HG03159 (cell line): ENCODE measurements around the gene CAMK1G.

ENCODE experiments used
- ATAC-seq: cut with Tn5 transposase; IDR thresholded peaks from one replicate; pipeline ENCODE4 v1.9.1; 2021; ENCODE audit warnings: mild to moderate bottlenecking, moderate library complexity; ENCODE audit not compliant: unreplicated experiment

CAMK1G gene

GRCh38 chr1:209633335-209633997, 50.0 kb downstream of the CAMK1G start:
- ATAC-seq, result no peak

- ATAC-seq, result no peak
Observed at GRCh38 chr1:209634005-209634737, 50.7 kb downstream of the CAMK1G start.

- ATAC-seq, result no peak
Observed at GRCh38 chr1:209635850-209636249, 52.3 kb downstream of the CAMK1G start.

- ATAC-seq, result no peak
Observed at GRCh38 chr1:209641832-209642172, 58.3 kb downstream of the CAMK1G start.

GRCh38 chr1:209642816-209643215, 59.3 kb downstream of the CAMK1G start:
- no peak for ATAC-seq

GRCh38 chr1:209643285-209644020, 59.9 kb downstream of the CAMK1G start:
- ATAC-seq, result no peak

GRCh38 chr1:209645574-209646452, 62.3 kb downstream of the CAMK1G start:
- ATAC-seq, result no peak

GRCh38 chr1:209646558-209646957, 63.0 kb downstream of the CAMK1G start:
- no peak for ATAC-seq

- ATAC-seq, result no peak
Observed at GRCh38 chr1:209647156-209647555, 63.6 kb downstream of the CAMK1G start.

- ATAC-seq, result no peak
Observed at GRCh38 chr1:209648346-209648745, 64.8 kb downstream of the CAMK1G start.

- ATAC-seq, result no peak
Observed at GRCh38 chr1:209648931-209649776, 65.6 kb downstream of the CAMK1G start.

- no peak for ATAC-seq
Observed at GRCh38 chr1:209650454-209650853, 66.9 kb downstream of the CAMK1G start.

- ATAC-seq, result peak; percentile 64
Observed at GRCh38 chr1:209651138-209651587, 67.6 kb downstream of the CAMK1G start.

- ATAC-seq, result no peak
Observed at GRCh38 chr1:209652121-209652735, 68.7 kb downstream of the CAMK1G start, which contains the start of gene LAMB3. LAMB3 (minus strand) TSS chr1:209652425; CDS start chr1:209650944, 1,481 bp downstream.

GRCh38 chr1:209652873-209653401, 69.4 kb downstream of the CAMK1G start:
- no peak for ATAC-seq

GRCh38 chr1:209653915-209654351, 70.4 kb downstream of the CAMK1G start:
- no peak for ATAC-seq

GRCh38 chr1:209655411-209656231, 72.1 kb downstream of the CAMK1G start:
- ATAC-seq, result no peak
